Suprapubic skin (tissue), 4 donors: ENCODE data around the gene GMDS.

Experiments used
- EP300 ChIP-seq: sonication (generic); formaldehyde crosslinking; IDR thresholded peaks from one replicate; pipeline ENCODE4 v1.6.1; 2017; ENCODE audit warnings: antibody characterized with exemption
- POLR2A ChIP-seq, 2 donors: fragments of 450-650 bp; IDR thresholded peaks; one replicate each; pipeline ENCODE4 v1.6.1; 2017; ENCODE audit warnings: antibody characterized with exemption in 2 of 2, mild to moderate bottlenecking in 2 of 2, moderate library complexity in 2 of 2
- POLR2AphosphoS5 ChIP-seq, 3 donors: sonication (generic); formaldehyde crosslinking; IDR thresholded peaks; one replicate each; pipeline ENCODE4 v1.6.1; 2017; ENCODE audit warnings: antibody characterized with exemption in 3 of 3
- TF ChIP-seq, protein P1 (sequence below), 2 donors: fragments of 200-600 bp in 1 of 2; fragments of 450-650 bp in 1 of 2; sonication (generic) in 1 of 2; IDR thresholded peaks; one replicate each; pipeline ENCODE4 v1.5.1; 2016 to 2019; ENCODE audit warnings: antibody characterized with exemption in 2 of 2, mild to moderate bottlenecking in 1 of 2, moderate library complexity in 1 of 2

DNA sequence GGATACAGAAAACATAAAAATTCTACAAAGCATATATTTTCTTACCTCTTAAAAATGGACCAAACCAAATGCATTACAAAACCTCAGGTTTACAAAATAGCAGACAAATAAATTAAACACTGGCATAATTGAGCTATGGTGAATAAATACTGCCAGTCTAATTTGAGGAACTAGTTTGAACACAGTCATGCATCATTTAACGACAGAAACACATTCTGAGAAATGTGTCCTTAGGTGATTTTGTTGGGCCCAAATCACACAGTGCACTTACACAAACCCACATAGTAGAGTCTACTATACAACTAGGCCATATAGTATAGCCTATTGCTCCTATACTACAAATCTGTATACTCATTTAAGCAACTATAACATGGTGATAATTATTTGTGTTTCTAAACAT is 420.1 kb downstream of the GMDS start:
- TF ChIP-seq POLR2AphosphoS5 (IDR thresholded peaks at IDR 0.05) (no peak), EP300 (no peak), POLR2A (IDR thresholded peaks at IDR 0.05) (no peak)
- TF ChIP-seq, protein P1, sequence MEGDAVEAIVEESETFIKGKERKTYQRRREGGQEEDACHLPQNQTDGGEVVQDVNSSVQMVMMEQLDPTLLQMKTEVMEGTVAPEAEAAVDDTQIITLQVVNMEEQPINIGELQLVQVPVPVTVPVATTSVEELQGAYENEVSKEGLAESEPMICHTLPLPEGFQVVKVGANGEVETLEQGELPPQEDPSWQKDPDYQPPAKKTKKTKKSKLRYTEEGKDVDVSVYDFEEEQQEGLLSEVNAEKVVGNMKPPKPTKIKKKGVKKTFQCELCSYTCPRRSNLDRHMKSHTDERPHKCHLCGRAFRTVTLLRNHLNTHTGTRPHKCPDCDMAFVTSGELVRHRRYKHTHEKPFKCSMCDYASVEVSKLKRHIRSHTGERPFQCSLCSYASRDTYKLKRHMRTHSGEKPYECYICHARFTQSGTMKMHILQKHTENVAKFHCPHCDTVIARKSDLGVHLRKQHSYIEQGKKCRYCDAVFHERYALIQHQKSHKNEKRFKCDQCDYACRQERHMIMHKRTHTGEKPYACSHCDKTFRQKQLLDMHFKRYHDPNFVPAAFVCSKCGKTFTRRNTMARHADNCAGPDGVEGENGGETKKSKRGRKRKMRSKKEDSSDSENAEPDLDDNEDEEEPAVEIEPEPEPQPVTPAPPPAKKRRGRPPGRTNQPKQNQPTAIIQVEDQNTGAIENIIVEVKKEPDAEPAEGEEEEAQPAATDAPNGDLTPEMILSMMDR (IDR thresholded peaks at IDR 0.05): no peak
